Panc1 (cell line): ENCODE data around the gene NGB. TPM values are rescaled to one million over a fixed set of nuclear protein-coding genes. Genes with fewer than 3 reads are reported as not detected.

ENCODE experiments used
- ATAC-seq: fragments of 200-7000 bp; cut with Tn5 transposase; 2 replicates; pipeline ENCODE4 v1.9.1; 2020; ENCODE audit warnings: mild to moderate bottlenecking, moderate library complexity
- BruUV-seq: library from RNA; stranded (reverse); fragments of 400-500 nt; replicated peaks from 2 replicates; lab custom pipeline; 2021; lab: Mats Ljungman, UMichigan
- CTCF ChIA-PET: fragments of 300-600 bp; sonication (Branson Sonifier 250); formaldehyde crosslinking; loops from one replicate; lab custom pipeline; 2022; ENCODE audit warnings: antibody characterized with exemption; lab: Charles Lee
- POLR2A ChIA-PET: fragments of 300-600 bp; sonication (Branson Sonifier 250); formaldehyde crosslinking; loops from one replicate; lab custom pipeline; 2022; ENCODE audit warnings: antibody characterized with exemption; lab: Charles Lee
- DNase-seq: peaks from one replicate; pipeline ENCODE4 v3.0.0-alpha.2; 2010; ENCODE audit warnings: low read depth, low spot score
- H3K27ac ChIP-seq: 2 replicates; pipeline ENCODE4 v1.5.1; 2011; ENCODE audit warnings: mild to moderate bottlenecking, low read length, inconsistent platforms
- H3K27me3 ChIP-seq: fragments of 200-500 bp; sonication (Bioruptor generic); 2 replicates; pipeline ENCODE4 v1.6.0; 2014; ENCODE audit warnings: low read length, inconsistent platforms; ENCODE audit not compliant: control insufficient read depth, insufficient read depth
- H3K36me3 ChIP-seq: fragments of 200-500 bp; sonication (Bioruptor generic); 2 replicates; pipeline ENCODE4 v1.5.1; 2014; ENCODE audit warnings: inconsistent platforms, mild to moderate bottlenecking, low read length, moderate library complexity; ENCODE audit not compliant: control insufficient read depth, insufficient read depth
- H3K4me1 ChIP-seq: 2 replicates; pipeline ENCODE4 v1.5.1; 2011; ENCODE audit warnings: inconsistent platforms, mild to moderate bottlenecking, low read length, moderate library complexity; ENCODE audit not compliant: control insufficient read depth, insufficient read depth
- H3K4me3 ChIP-seq, 2 experiments: 2 replicates each; pipeline ENCODE4 v1.5.1; 2011 to 2012; ENCODE audit warnings: low read depth in 2 of 2, low read length in 2 of 2, mild to moderate bottlenecking in 2 of 2, inconsistent platforms in 1 of 2, moderate library complexity in 1 of 2
- H3K9me3 ChIP-seq: fragments of 200-500 bp; sonication (Bioruptor generic); 2 replicates; pipeline ENCODE4 v1.5.1; 2014; ENCODE audit warnings: low read depth, mild to moderate bottlenecking, inconsistent platforms, low read length, moderate library complexity; ENCODE audit not compliant: control insufficient read depth, insufficient read depth
- CTCF ChIP-seq: fragments of 450-650 bp; IDR thresholded peaks from 2 replicates; pipeline ENCODE4 v1.5.1; 2017; ENCODE audit warnings: mild to moderate bottlenecking
- POLR2AphosphoS5 ChIP-seq: IDR thresholded peaks from 2 replicates; pipeline ENCODE4 v1.6.1; 2012; ENCODE audit warnings: mild to moderate bottlenecking, low read depth, low read length, moderate library complexity
- SIN3A ChIP-seq: IDR thresholded peaks from 2 replicates; pipeline ENCODE4 v1.6.1; 2012; ENCODE audit warnings: low read depth, mild to moderate bottlenecking, low read length, moderate library complexity, borderline replicate concordance; ENCODE audit not compliant: insufficient read depth
- TCF7L2 ChIP-seq: IDR thresholded peaks from 2 replicates; pipeline ENCODE4 v1.6.1; 2011; ENCODE audit warnings: mild to moderate bottlenecking, low read depth, low read length, inconsistent platforms
- in situ Hi-C: cut with HindIII; loops from 2 replicates; pipeline ENCODE4 v1.10.0; 2016; ENCODE audit warnings: low sequenced_read_pairs, low pct_unique_long_range_greater_than_20kb
- intact Hi-C: fragments of 100-400 bp; cut with micrococcal nuclease; formaldehyde crosslinking; loops from one replicate; pipeline ENCODE4 v1.10.0; 2022; ENCODE audit not compliant: unreplicated experiment
- total RNA-seq: library from RNA; stranded (reverse); gene quantifications from one replicate; pipeline ENCODE4 v1.2.1, GENCODE V29; 2021; ENCODE audit not compliant: unreplicated experiment
- TF ChIP-seq, protein P1 (sequence below), 2 experiments: IDR thresholded peaks; 2 replicates each; pipeline ENCODE4 v1.6.1; 2011 to 2012; ENCODE audit warnings: low read depth in 2 of 2, control low read depth in 1 of 2, low read length in 1 of 2, mild to moderate bottlenecking in 1 of 2, moderate library complexity in 1 of 2; ENCODE audit not compliant: insufficient read depth in 1 of 2

The NGB gene
- total RNA-seq, 1 experiment from 2014 or later: not detected

- Histone ChIP-seq H3K27me3 (no peaks in the 10 kb centered on the region), H3K36me3 (no peaks in the 10 kb centered on the region), H3K4me1 (no peaks in the 10 kb centered on the region), H3K4me3 (no peak overlapping the region), H3K27ac (no peak overlapping the region), H3K9me3 (no peaks in the 10 kb centered on the region)
- ChIA-PET POLR2A (no interaction called here), CTCF (no interaction called here)
- BruUV-seq: no TSS peak
- no peak for TF ChIP-seq POLR2AphosphoS5
- no peak for TF ChIP-seq TCF7L2
- TF ChIP-seq, protein P1, sequence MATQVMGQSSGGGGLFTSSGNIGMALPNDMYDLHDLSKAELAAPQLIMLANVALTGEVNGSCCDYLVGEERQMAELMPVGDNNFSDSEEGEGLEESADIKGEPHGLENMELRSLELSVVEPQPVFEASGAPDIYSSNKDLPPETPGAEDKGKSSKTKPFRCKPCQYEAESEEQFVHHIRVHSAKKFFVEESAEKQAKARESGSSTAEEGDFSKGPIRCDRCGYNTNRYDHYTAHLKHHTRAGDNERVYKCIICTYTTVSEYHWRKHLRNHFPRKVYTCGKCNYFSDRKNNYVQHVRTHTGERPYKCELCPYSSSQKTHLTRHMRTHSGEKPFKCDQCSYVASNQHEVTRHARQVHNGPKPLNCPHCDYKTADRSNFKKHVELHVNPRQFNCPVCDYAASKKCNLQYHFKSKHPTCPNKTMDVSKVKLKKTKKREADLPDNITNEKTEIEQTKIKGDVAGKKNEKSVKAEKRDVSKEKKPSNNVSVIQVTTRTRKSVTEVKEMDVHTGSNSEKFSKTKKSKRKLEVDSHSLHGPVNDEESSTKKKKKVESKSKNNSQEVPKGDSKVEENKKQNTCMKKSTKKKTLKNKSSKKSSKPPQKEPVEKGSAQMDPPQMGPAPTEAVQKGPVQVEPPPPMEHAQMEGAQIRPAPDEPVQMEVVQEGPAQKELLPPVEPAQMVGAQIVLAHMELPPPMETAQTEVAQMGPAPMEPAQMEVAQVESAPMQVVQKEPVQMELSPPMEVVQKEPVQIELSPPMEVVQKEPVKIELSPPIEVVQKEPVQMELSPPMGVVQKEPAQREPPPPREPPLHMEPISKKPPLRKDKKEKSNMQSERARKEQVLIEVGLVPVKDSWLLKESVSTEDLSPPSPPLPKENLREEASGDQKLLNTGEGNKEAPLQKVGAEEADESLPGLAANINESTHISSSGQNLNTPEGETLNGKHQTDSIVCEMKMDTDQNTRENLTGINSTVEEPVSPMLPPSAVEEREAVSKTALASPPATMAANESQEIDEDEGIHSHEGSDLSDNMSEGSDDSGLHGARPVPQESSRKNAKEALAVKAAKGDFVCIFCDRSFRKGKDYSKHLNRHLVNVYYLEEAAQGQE (IDR thresholded peaks at IDR 0.05; ENCODE audit: insufficient read depth in 1 of 2, low read depth in 2 of 2, low read length in 1 of 2): no peak
- TF ChIP-seq CTCF: no peak
- TF ChIP-seq SIN3A: no peak
- in situ Hi-C loops: no loop called here
- DNase-seq: no peak
- intact Hi-C loops: no loop called here
- no peak for ATAC-seq
These were observed 21.7 kb downstream of the NGB start for GRCh38 chr14:77249286-77249685.

DNA sequence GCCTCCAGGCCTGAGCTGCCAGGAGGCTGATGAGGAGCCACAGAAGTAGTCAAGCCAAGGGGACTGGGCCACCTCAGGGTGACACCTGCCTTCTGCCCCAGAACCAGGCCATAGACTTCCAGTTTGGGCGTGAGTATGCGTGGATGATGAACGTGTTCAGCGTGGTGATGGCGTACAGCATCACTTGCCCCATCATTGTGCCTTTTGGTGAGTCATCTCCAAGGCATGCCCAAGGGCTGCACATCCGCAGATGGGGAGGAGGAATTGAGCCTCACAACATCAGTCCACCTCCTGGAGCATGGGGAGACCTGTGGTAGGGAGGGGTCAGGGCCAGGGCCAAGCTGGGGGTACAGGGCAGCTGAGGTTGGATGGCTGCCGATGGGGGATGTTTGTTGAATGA, 22.3 kb downstream of the NGB start:
- TF ChIP-seq CTCF (no peak), SIN3A (no peak), POLR2AphosphoS5 (no peak), TCF7L2 (no peak)
- TF ChIP-seq, protein P1 (IDR thresholded peaks at IDR 0.05; ENCODE audit: insufficient read depth in 1 of 2, low read depth in 2 of 2, low read length in 1 of 2): no peak

More for the DNA sequence above, 22.3 kb downstream of the NGB start:
- Histone ChIP-seq H3K27me3 (no peaks in the 10 kb centered on the region), H3K9me3 (no peaks in the 10 kb centered on the region), H3K27ac (no peak overlapping the region), H3K4me3 (no peak overlapping the region), H3K36me3 (no peaks in the 10 kb centered on the region), H3K4me1 (no peaks in the 10 kb centered on the region)
- no TSS peak for BruUV-seq
- DNase-seq: no peak
- intact Hi-C loops: no loop called here
- CTCF ChIA-PET: no interaction called here
- ATAC-seq: no peak
- POLR2A ChIA-PET: no interaction called here
- in situ Hi-C loops: no loop called here
